HepG2 (cell line): ENCODE data around the gene KAZN. TPM values are rescaled to one million over a fixed set of nuclear protein-coding genes. Genes with fewer than 3 reads are reported as not detected.

Experiments
- ATAC-seq: fragments of 200-7000 bp; cut with Tn5 transposase; 3 replicates; pipeline ENCODE4 v1.9.1; 2020; ENCODE audit warnings: mild to moderate bottlenecking, moderate library complexity
- BruUV-seq: library from RNA; stranded (reverse); fragments of 400-500 nt; replicated peaks from 2 replicates; lab custom pipeline; 2021; lab: Mats Ljungman, UMichigan
- CTCF ChIA-PET: fragments of 300-600 bp; formaldehyde crosslinking; extraction: SDS; loops from one replicate; lab custom pipeline; 2021; ENCODE audit warnings: low total read pairs, inconsistent platforms, low intra/inter-chr PET ratio; lab: Yijun Ruan, JAX
- POLR2A ChIA-PET: fragments of 350-600 bp; sonication (Branson Sonifier 250); formaldehyde crosslinking; loops from one replicate; lab custom pipeline; 2020; ENCODE audit warnings: antibody characterized with exemption, inconsistent platforms; lab: Yijun Ruan, JAX
- DNase-seq: peaks from one replicate; pipeline ENCODE4 v3.0.0-alpha.2; 2015; ENCODE audit warnings: low spot score
- FAIRE-seq: peaks from 3 replicates; lab custom pipeline; 2011; peaks lifted over from hg19 to GRCh38; lab: Jason Lieb, UNC
- H2AFZ ChIP-seq: one replicate; pipeline ENCODE4 v1.6.1; 2011; ENCODE audit warnings: low read length, inconsistent platforms
- H3K27ac ChIP-seq: fragments of 300-600 bp; 3 replicates; pipeline ENCODE4 v1.8.0; 2011; ENCODE audit warnings: mixed run types, mild to moderate bottlenecking, mixed read lengths, low read length, inconsistent platforms; ENCODE audit not compliant: insufficient read depth; ENCODE audit errors: extremely low read length
- H3K27me3 ChIP-seq, 2 experiments: fragments of 200-600 bp in 1 of 2; 2 replicates in 1 of 2; 3 replicates in 1 of 2; pipeline versions ENCODE4 v1.6.0 to v1.8.0; 2011; ENCODE audit warnings: low read length in 2 of 2, mild to moderate bottlenecking in 2 of 2, moderate library complexity in 2 of 2, inconsistent platforms in 1 of 2; ENCODE audit not compliant: insufficient read depth in 2 of 2, control insufficient read depth in 1 of 2
- H3K36me3 ChIP-seq, 2 experiments: fragments of 200-600 bp in 1 of 2; replicated peaks in 1 of 2; 2 replicates in 1 of 2; 3 replicates in 1 of 2; pipeline versions ENCODE4 v1.5.1 to v1.8.0; 2011; ENCODE audit warnings: low read length in 2 of 2, inconsistent platforms in 1 of 2; ENCODE audit not compliant: insufficient read depth in 2 of 2, control insufficient read depth in 1 of 2
- H3K4me1 ChIP-seq: 2 replicates; pipeline ENCODE4 v1.5.1; 2012; ENCODE audit warnings: low read length, inconsistent platforms; ENCODE audit not compliant: insufficient read depth
- H3K4me2 ChIP-seq: 2 replicates; pipeline ENCODE4 v1.6.0; 2011; ENCODE audit warnings: low read depth, low read length, inconsistent platforms
- H3K4me3 ChIP-seq, 3 experiments: fragments of 200-600 bp in 1 of 3; sonication (generic), shearing (Covaris generic) in 1 of 3; replicated peaks in 1 of 3; 2 replicates each; pipeline ENCODE4 v1.5.1; 2011 to 2016; ENCODE audit warnings: low read length in 3 of 3, inconsistent platforms in 2 of 3, low read depth in 2 of 3, mild to moderate bottlenecking in 2 of 3, control low read depth in 1 of 3, mixed read lengths in 1 of 3; ENCODE audit not compliant: insufficient read depth in 1 of 3
- H3K79me2 ChIP-seq: one replicate; pipeline ENCODE4 v1.6.1; 2011; ENCODE audit warnings: low read length, inconsistent platforms; ENCODE audit not compliant: insufficient read depth
- H3K9ac ChIP-seq: 2 replicates; pipeline ENCODE4 v1.6.0; 2011; ENCODE audit warnings: mild to moderate bottlenecking, low read depth, low read length, inconsistent platforms; ENCODE audit not compliant: insufficient read depth
- H3K9me3 ChIP-seq: 2 replicates; pipeline ENCODE4 v1.5.1; 2012; ENCODE audit warnings: mild to moderate bottlenecking, low read length
- H4K20me1 ChIP-seq: 2 replicates; pipeline ENCODE4 v1.6.0; 2011; ENCODE audit warnings: inconsistent platforms, mild to moderate bottlenecking, low read length, moderate library complexity; ENCODE audit not compliant: insufficient read depth
- BORCS8-MEF2B ChIP-seq: sonication (generic); formaldehyde crosslinking; IDR thresholded peaks from 2 replicates; pipeline ENCODE4 v1.8.0; 2022; ENCODE audit warnings: mild to moderate bottlenecking, missing genetic modification reagents
- HBP1 ChIP-seq: IDR thresholded peaks from 2 replicates; pipeline ENCODE4 v1.6.1; 2016; ENCODE audit warnings: low read depth, control low read depth
- POGZ ChIP-seq: sonication (generic); formaldehyde crosslinking; IDR thresholded peaks from 2 replicates; pipeline ENCODE4 v1.4.0; 2020; ENCODE audit warnings: mild to moderate bottlenecking, missing genetic modification reagents
- POLR2A ChIP-seq, 2 experiments: IDR thresholded peaks; 2 replicates each; pipeline ENCODE4 v1.6.1; 2011; ENCODE audit warnings: low read depth in 2 of 2, low read length in 2 of 2, mild to moderate bottlenecking in 1 of 2, moderate library complexity in 1 of 2; ENCODE audit not compliant: insufficient read depth in 1 of 2
- SCMH1 ChIP-seq: sonication (generic); formaldehyde crosslinking; IDR thresholded peaks from 2 replicates; pipeline ENCODE4 v1.9.0; 2021; ENCODE audit warnings: missing genetic modification reagents, mild to moderate bottlenecking, borderline replicate concordance
- ZNF710 ChIP-seq: sonication (generic); formaldehyde crosslinking; IDR thresholded peaks from 2 replicates; pipeline ENCODE4 v1.5.0; 2020; ENCODE audit warnings: mild to moderate bottlenecking, missing genetic modification reagents, borderline replicate concordance
- WGBS: methylation state at CpG from one replicate; pipeline ENCODE4 v1.1.6; 2017; ENCODE audit warnings: low lambda C conversion rate; 5-methylcytosine and 5-hydroxymethylcytosine counted together
- in situ Hi-C: cut with HindIII; loops from 2 replicates; pipeline ENCODE4 v1.10.0; 2017; ENCODE audit warnings: low pct_unique_long_range_greater_than_20kb; ENCODE audit not compliant: extremely low pct_ligation_motif_present
- intact Hi-C: fragments of 100-400 bp; cut with micrococcal nuclease; formaldehyde crosslinking; loops from one replicate; pipeline ENCODE4 v1.10.0; 2022; ENCODE audit not compliant: unreplicated experiment
- polyA plus RNA-seq, 8 experiments: library from polyadenylated mRNA; depleted of rRNA in 3 of 8; stranded (reverse) in 7 of 8; unstranded in 1 of 8; fragments of >200 nt; fragmentation: Illumina TruSeq in 4 of 8; extraction: Trizol in 4 of 8; gene quantifications; 2 replicates each; pipeline versions ENCODE4 v1.2.1 to v1.2.3, GENCODE V29; 2011 to 2016; ENCODE audit warnings: low read depth in 4 of 8, missing spikeins in 1 of 8, mixed read lengths in 1 of 8; ENCODE audit not compliant: insufficient read depth in 1 of 8
- total RNA-seq, 5 experiments: library from RNA; depleted of rRNA; stranded (reverse); fragments of >200 nt; fragmentation: Illumina TruSeq; extraction: Trizol; gene quantifications; 2 replicates each; pipeline ENCODE4 v1.2.3, GENCODE V29; 2016; ENCODE audit warnings: low read depth in 1 of 5

Gene KAZN
- total and polyA plus RNA-seq, 2 of the 13 experiments (the other 11 are each of a cell fraction or from before 2014, with no cell fraction given) = 10.4 to 13.5 TPM

DNA sequence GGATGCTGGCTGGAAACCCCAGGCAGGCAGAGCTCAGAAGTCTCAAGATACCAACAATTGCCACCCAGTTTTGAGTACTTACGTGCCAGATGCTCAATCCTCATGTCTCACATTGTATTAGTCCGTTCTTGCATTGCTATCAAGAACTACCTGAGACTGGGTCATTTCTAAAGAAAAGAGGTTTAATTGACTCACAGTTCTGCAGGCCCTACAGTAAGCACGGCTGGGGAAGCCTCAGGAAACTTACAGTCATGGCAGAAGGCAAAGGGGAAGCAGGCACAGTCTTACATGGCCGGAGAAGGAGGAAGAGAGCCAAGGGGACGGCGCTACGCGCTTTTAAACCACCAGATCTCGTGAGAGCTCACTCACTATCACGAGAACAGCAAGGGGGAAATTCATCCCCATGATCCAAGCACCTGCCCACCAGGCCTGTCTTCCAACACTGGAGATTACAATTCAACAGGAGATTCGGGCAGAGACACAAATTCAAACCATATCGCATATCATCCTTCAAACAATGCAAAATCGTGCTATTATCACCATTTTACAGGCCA lies 58.0 kb downstream of the KAZN start (continued):
- no peak for TF ChIP-seq ZNF710 (CRISPR knock-in tag)
- TF ChIP-seq POGZ (CRISPR knock-in tag) = no peak
- no peak for TF ChIP-seq SCMH1 (CRISPR knock-in tag)
- TF ChIP-seq POLR2A (IDR thresholded peaks at IDR 0.05; ENCODE audit: insufficient read depth in 1 of 2, low read depth in 2 of 2, low read length in 2 of 2) = no peak

DNA sequence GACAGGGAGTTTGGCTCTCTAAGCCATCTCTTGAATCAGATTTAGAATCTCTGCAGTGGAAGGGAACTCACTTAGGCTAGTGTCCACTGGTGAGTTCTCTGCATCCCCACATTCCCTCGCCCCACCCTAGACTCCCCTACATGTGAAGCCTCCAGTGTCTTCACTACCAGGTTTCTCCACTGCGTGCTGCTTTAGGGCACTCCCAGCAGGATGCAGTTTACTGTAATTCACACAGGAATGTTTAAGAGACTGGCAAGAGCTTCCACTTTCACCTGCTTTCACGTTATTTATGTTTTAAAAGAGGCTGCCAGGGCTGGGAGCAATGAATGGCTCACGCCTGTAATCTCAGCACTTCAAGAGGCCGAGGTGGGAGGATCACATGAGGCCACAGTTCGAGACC lies 60.2 kb downstream of the KAZN start:
- POLR2A ChIA-PET = no interaction called here
- Histone ChIP-seq H3K36me3 (no peaks in the 10 kb centered on the region), H3K4me3 (no peak overlapping the region), H3K4me1 (no peaks in the 10 kb centered on the region), H3K9ac (no peak overlapping the region), H3K27ac (no peak overlapping the region), H3K27me3 (peaks cover 3 to 51% of the 10 kb centered on the region in 2 experiments), H2AFZ (no peak overlapping the region), H3K4me2 (no peak overlapping the region), H3K79me2 (no peaks in the 10 kb centered on the region), H4K20me1 (no peaks in the 10 kb centered on the region)
- no peak for ATAC-seq
- no TSS peak for BruUV-seq
- TF ChIP-seq BORCS8-MEF2B (CRISPR knock-in tag) = no peak
- TF ChIP-seq SCMH1 (CRISPR knock-in tag) = no peak
- TF ChIP-seq HBP1 (CRISPR knock-in tag) = no peak
- TF ChIP-seq, all 625 proteins: peak for 0
- FAIRE-seq = no peak
- CTCF ChIA-PET = no interaction called here
- no peaks in the 10 kb centered on the region for H3K9me3 ChIP-seq
- in situ Hi-C loops (no loop called here), intact Hi-C loops (no loop called here)
- 3% methylated on average over 5 of the region's 6 CpGs for WGBS
- no peak for DNase-seq
